GM19043 (cell line): ENCODE measurements around the gene NFATC2.
"Not testable (repeated sequence)": the region's sequence is repeated elsewhere in the genome, so short reads cannot be mapped to it uniquely, and the experiment has no call there.

Experiments used
- ATAC-seq: cut with Tn5 transposase; IDR thresholded peaks from one replicate; pipeline ENCODE4 v1.9.1; 2021; ENCODE audit warnings: low read depth; ENCODE audit not compliant: unreplicated experiment

NFATC2 gene

GRCh38 chr20:51569815-51570738, 27.6 kb upstream of the NFATC2 start:
- no peak for ATAC-seq

GRCh38 chr20:51568533-51568932, 26.0 kb upstream of the NFATC2 start:
- ATAC-seq, result not testable (repeated sequence)

- ATAC-seq, result no peak
Measured at GRCh38 chr20:51567622-51568021, 25.1 kb upstream of the NFATC2 start.

- no peak for ATAC-seq
Measured at GRCh38 chr20:51566594-51566993, 24.1 kb upstream of the NFATC2 start.

GRCh38 chr20:51565298-51566144, 23.0 kb upstream of the NFATC2 start:
- ATAC-seq, result no peak

GRCh38 chr20:51563486-51564332, 21.2 kb upstream of the NFATC2 start:
- ATAC-seq, result no peak

- no peak for ATAC-seq
Measured at GRCh38 chr20:51563174-51563485, 20.6 kb upstream of the NFATC2 start.

GRCh38 chr20:51562332-51563173, 20.0 kb upstream of the NFATC2 start:
- no peak for ATAC-seq

- no peak for ATAC-seq
Measured at GRCh38 chr20:51562027-51562331, 19.5 kb upstream of the NFATC2 start.

GRCh38 chr20:51560550-51561307, 18.2 kb upstream of the NFATC2 start:
- no peak for ATAC-seq

GRCh38 chr20:51560042-51560441, 17.5 kb upstream of the NFATC2 start:
- no peak for ATAC-seq

GRCh38 chr20:51554538-51555165, 12.1 kb upstream of the NFATC2 start:
- ATAC-seq, result no peak

GRCh38 chr20:51553897-51554486, 11.5 kb upstream of the NFATC2 start:
- no peak for ATAC-seq

- no peak for ATAC-seq
Measured at GRCh38 chr20:51551186-51551585, 8.7 kb upstream of the NFATC2 start.

GRCh38 chr20:51549474-51549873, 7.0 kb upstream of the NFATC2 start:
- no peak for ATAC-seq

- ATAC-seq, result no peak
Measured at GRCh38 chr20:51547951-51548350, 5.4 kb upstream of the NFATC2 start.

GRCh38 chr20:51545515-51545914, 3.0 kb upstream of the NFATC2 start:
- ATAC-seq, result no peak

GRCh38 chr20:51543422-51543788, 886 bp upstream of the NFATC2 start:
- no peak for ATAC-seq
